IMR-90 (cell line): ENCODE measurements around the gene KLHL29. TPM values are rescaled to one million over a fixed set of nuclear protein-coding genes. Genes with fewer than 3 reads are reported as not detected.

Experiments used
- ATAC-seq: fragments of 200-7000 bp; cut with Tn5 transposase; 2 replicates; pipeline ENCODE4 v1.9.1; 2020; ENCODE audit warnings: low read depth, mild to moderate bottlenecking, moderate library complexity
- BruUV-seq: library from RNA; stranded (reverse); fragments of 400-500 nt; replicated peaks from 2 replicates; lab custom pipeline; 2021; lab: Mats Ljungman, UMichigan
- CTCF ChIA-PET: fragments of 300-600 bp; formaldehyde crosslinking; extraction: SDS; loops from one replicate; lab custom pipeline; 2021; ENCODE audit warnings: antibody characterized with exemption; lab: Yijun Ruan, JAX
- POLR2A ChIA-PET: fragments of 300-600 bp; sonication (Branson Sonifier 250); formaldehyde crosslinking; loops from one replicate; lab custom pipeline; 2022; ENCODE audit warnings: antibody characterized with exemption; ENCODE audit not compliant: unreplicated experiment; lab: Charles Lee
- DNase-seq: peaks from one replicate; pipeline ENCODE4 v3.0.0; 2013
- H2AFZ ChIP-seq: replicated peaks from 2 replicates; pipeline ENCODE3; 2013; ENCODE audit warnings: low read length, mild to moderate bottlenecking; ENCODE audit not compliant: poor library complexity
- H2AK5ac ChIP-seq: 2 replicates; pipeline ENCODE4 v1.6.1; 2013; ENCODE audit warnings: low read depth, low read length, inconsistent platforms
- H2AK9ac ChIP-seq: replicated peaks from 2 replicates; pipeline ENCODE3; 2013; ENCODE audit warnings: mild to moderate bottlenecking, low read depth, low read length, moderate library complexity; ENCODE audit not compliant: poor library complexity
- H2BK120ac ChIP-seq: 2 replicates; pipeline ENCODE4 v1.6.1; 2013; ENCODE audit warnings: low read depth, low read length, inconsistent platforms
- H2BK15ac ChIP-seq: 3 replicates; pipeline ENCODE4 v1.6.1; 2013; ENCODE audit warnings: low read depth, low read length, inconsistent platforms
- H2BK20ac ChIP-seq: 2 replicates; pipeline ENCODE4 v1.6.1; 2013; ENCODE audit warnings: low read depth, mild to moderate bottlenecking, inconsistent platforms, low read length, moderate library complexity
- H2BK5ac ChIP-seq: 2 replicates; pipeline ENCODE4 v1.6.1; 2013; ENCODE audit warnings: mild to moderate bottlenecking, low read depth, low read length, inconsistent platforms; ENCODE audit not compliant: poor library complexity, severe bottlenecking
- H3K14ac ChIP-seq: replicated peaks from 2 replicates; pipeline ENCODE4 v1.6.1; 2013; ENCODE audit warnings: low read depth, low read length, inconsistent platforms
- H3K18ac ChIP-seq: 2 replicates; pipeline ENCODE4 v1.6.1; 2013; ENCODE audit warnings: low read depth, low read length, control low read depth
- H3K23ac ChIP-seq: 2 replicates; pipeline ENCODE4 v1.6.1; 2013; ENCODE audit warnings: low read depth, low read length, inconsistent platforms
- H3K27ac ChIP-seq: 2 replicates; pipeline ENCODE4 v1.5.1; 2013; ENCODE audit warnings: mild to moderate bottlenecking, control low read depth, low read length; ENCODE audit not compliant: insufficient read depth
- H3K27me3 ChIP-seq: 2 replicates; pipeline ENCODE4 v1.6.1; 2013; ENCODE audit warnings: low read length; ENCODE audit not compliant: control insufficient read depth, insufficient read depth
- H3K36me3 ChIP-seq: 2 replicates; pipeline ENCODE4 v1.6.1; 2013; ENCODE audit warnings: low read length, mixed read lengths; ENCODE audit not compliant: control insufficient read depth, insufficient read depth
- H3K4ac ChIP-seq: 2 replicates; pipeline ENCODE4 v1.6.1; 2013; ENCODE audit warnings: low read depth, low read length, inconsistent platforms
- H3K4me1 ChIP-seq: 2 replicates; pipeline ENCODE4 v1.6.1; 2013; ENCODE audit warnings: low read length, mixed read lengths; ENCODE audit not compliant: control insufficient read depth, insufficient read depth
- H3K4me2 ChIP-seq: 2 replicates; pipeline ENCODE4 v1.6.1; 2013; ENCODE audit warnings: low read depth, mild to moderate bottlenecking, control low read depth, low read length, moderate library complexity
- H3K4me3 ChIP-seq: 2 replicates; pipeline ENCODE4 v1.5.1; 2013; ENCODE audit warnings: low read depth, mild to moderate bottlenecking, control low read depth, low read length, moderate library complexity; ENCODE audit not compliant: insufficient read depth
- H3K56ac ChIP-seq: 2 replicates; pipeline ENCODE4 v1.6.1; 2013; ENCODE audit warnings: low read length, inconsistent platforms; ENCODE audit not compliant: insufficient read depth; ENCODE audit errors: extremely low read depth
- H3K79me1 ChIP-seq, 2 experiments: 2 replicates each; pipeline ENCODE4 v1.6.1; 2013; ENCODE audit warnings: low read length in 2 of 2, inconsistent platforms in 1 of 2, low read depth in 1 of 2
- H3K9ac ChIP-seq: 2 replicates; pipeline ENCODE4 v1.6.1; 2013; ENCODE audit warnings: low read depth, low read length, control low read depth
- H3K9me1 ChIP-seq: 2 replicates; pipeline ENCODE4 v1.6.1; 2013; ENCODE audit warnings: low read length, inconsistent platforms; ENCODE audit not compliant: insufficient read depth
- H3K9me3 ChIP-seq: 2 replicates; pipeline ENCODE4 v1.6.1; 2013; ENCODE audit warnings: low read length; ENCODE audit not compliant: control insufficient read depth, insufficient read depth
- H4K20me1 ChIP-seq: 2 replicates; pipeline ENCODE4 v1.6.1; 2013; ENCODE audit warnings: low read length, inconsistent platforms; ENCODE audit not compliant: insufficient read depth
- H4K5ac ChIP-seq: 2 replicates; pipeline ENCODE4 v1.6.1; 2013; ENCODE audit warnings: mild to moderate bottlenecking, low read depth, low read length, control low read depth
- H4K8ac ChIP-seq, 2 experiments: 2 replicates each; pipeline ENCODE4 v1.6.1; 2013; ENCODE audit warnings: low read depth in 2 of 2, low read length in 2 of 2, control low read depth in 1 of 2, inconsistent platforms in 1 of 2
- H4K91ac ChIP-seq: 2 replicates; pipeline ENCODE4 v1.6.1; 2013; ENCODE audit warnings: low read depth, low read length, inconsistent platforms; ENCODE audit not compliant: insufficient read depth
- ELK1 ChIP-seq: fragments of 150-350 bp; IDR thresholded peaks from 2 replicates; pipeline ENCODE4 v1.6.1; 2016; ENCODE audit warnings: low read depth, mild to moderate bottlenecking, low read length, moderate library complexity, borderline replicate concordance
- MAFK ChIP-seq: IDR thresholded peaks from 2 replicates; pipeline ENCODE4 v1.6.1; 2012; ENCODE audit warnings: low read depth, low read length, improper control_type of control experiment
- NFE2L2 ChIP-seq: fragments of 150-350 bp; IDR thresholded peaks from 2 replicates; pipeline ENCODE4 v1.6.1; 2016; ENCODE audit warnings: low read depth, mild to moderate bottlenecking, low read length
- RAD21 ChIP-seq: IDR thresholded peaks from 2 replicates; pipeline ENCODE4 v1.6.1; 2012; ENCODE audit warnings: low read length, improper control_type of control experiment
- SMC3 ChIP-seq: fragments of 150-350 bp; IDR thresholded peaks from 2 replicates; pipeline ENCODE4 v1.6.1; 2016; ENCODE audit warnings: low read depth, mild to moderate bottlenecking, antibody characterized with exemption, low read length, moderate library complexity
- WGBS, 2 experiments: methylation state at CpG; one replicate each; pipeline versions ENCODE4 v1.1.5 to v1.1.7; 2013; ENCODE audit warnings: missing lambda C conversion rate in 2 of 2; ENCODE audit not compliant: insufficient read length in 1 of 2; ENCODE audit errors: extremely low coverage in 2 of 2; 5-methylcytosine and 5-hydroxymethylcytosine counted together
- dilution Hi-C: fragments of 300-500 bp; cut with HindIII; formaldehyde crosslinking; loops from one replicate; pipeline ENCODE4 v1.14.3; 2018; ENCODE audit warnings: low sequenced_read_pairs; ENCODE audit not compliant: unreplicated experiment
- in situ Hi-C: fragments of 300-500 bp; cut with MboI; formaldehyde crosslinking; loops from 3 replicates; pipeline ENCODE4 v1.14.3; 2019; ENCODE audit warnings: low sequenced_read_pairs, inconsistent platforms, mixed read lengths
- intact Hi-C: fragments of 100-400 bp; cut with micrococcal nuclease; formaldehyde crosslinking; loops from 2 replicates; pipeline ENCODE4 v1.10.0; 2022
- polyA plus RNA-seq, 3 experiments: library from polyadenylated mRNA; depleted of rRNA; stranded (reverse); fragments of >200 nt; gene quantifications; 2 replicates each; pipeline ENCODE4 v1.2.3, GENCODE V29; 2012; ENCODE audit warnings: low replicate concordance in 1 of 3
- total RNA-seq: library from RNA; depleted of rRNA; stranded (reverse); fragments of >200 nt; gene quantifications from 2 replicates; pipeline ENCODE4 v1.2.3, GENCODE V29; 2012
- TF ChIP-seq, protein P1 (sequence below): fragments of 150-350 bp; IDR thresholded peaks from 2 replicates; pipeline ENCODE4 v1.6.1; 2017; ENCODE audit warnings: mild to moderate bottlenecking, antibody characterized with exemption, low read length, low read depth

KLHL29 gene
- total and polyA plus RNA-seq, 2 of the 4 experiments (the other 2 are of a cell fraction): 2.0 to 8.0 TPM

GRCh38 chr2:23599667-23600066 lies 214.7 kb downstream of the KLHL29 start:
- no peak overlapping the region for H3K4me3 ChIP-seq
- H2BK20ac ChIP-seq: no peak overlapping the region
- no peak overlapping the region for H2AFZ ChIP-seq
- H4K5ac ChIP-seq: no peak overlapping the region
- no peak overlapping the region for H2BK5ac ChIP-seq
- H4K91ac ChIP-seq: no peak overlapping the region
- intact Hi-C loops (no loop called here), dilution Hi-C loops (no loop called here), in situ Hi-C loops (no loop called here)
- H2BK15ac ChIP-seq: no peak overlapping the region
- no peaks in the 10 kb centered on the region for H3K9me3 ChIP-seq
- DNase-seq (no peak), ATAC-seq (no peak)
- 83% methylated on average over 2 of the region's 10 CpGs; no CpG with 5 or more reads in 1 of the 2 experiments for WGBS, 2 experiments
- H3K14ac ChIP-seq: no peak overlapping the region
- no peak overlapping the region for H3K56ac ChIP-seq
- H3K18ac ChIP-seq: no peak overlapping the region
- H2AK9ac ChIP-seq: no peak overlapping the region
- H3K36me3 ChIP-seq: no peaks in the 10 kb centered on the region
- H4K8ac ChIP-seq: no peak overlapping the region
- peaks cover 22% of the 10 kb centered on the region for H3K9me1 ChIP-seq
- H2BK120ac ChIP-seq: no peak overlapping the region
- no peak overlapping the region for H3K23ac ChIP-seq
- no TSS peak for BruUV-seq
- H3K9ac ChIP-seq: no peak overlapping the region
- no peak overlapping the region for H3K4me2 ChIP-seq
- peaks cover 5 to 15% of the 10 kb centered on the region in 2 experiments; a peak in 2 of 4 replicates for H3K79me1 ChIP-seq
- CTCF ChIA-PET: no interaction called here
- H2AK5ac ChIP-seq: no peak overlapping the region
- peaks cover 18% of the 10 kb centered on the region for H3K4me1 ChIP-seq
- no peaks in the 10 kb centered on the region for H3K27me3 ChIP-seq
- H4K20me1 ChIP-seq: peaks cover 3% of the 10 kb centered on the region; the same call in 1 of the 2 replicates
- no peak for TF ChIP-seq NFE2L2
- no peak for TF ChIP-seq ELK1
- no peak for TF ChIP-seq RAD21
- no peak for TF ChIP-seq MAFK
- TF ChIP-seq, protein P1, sequence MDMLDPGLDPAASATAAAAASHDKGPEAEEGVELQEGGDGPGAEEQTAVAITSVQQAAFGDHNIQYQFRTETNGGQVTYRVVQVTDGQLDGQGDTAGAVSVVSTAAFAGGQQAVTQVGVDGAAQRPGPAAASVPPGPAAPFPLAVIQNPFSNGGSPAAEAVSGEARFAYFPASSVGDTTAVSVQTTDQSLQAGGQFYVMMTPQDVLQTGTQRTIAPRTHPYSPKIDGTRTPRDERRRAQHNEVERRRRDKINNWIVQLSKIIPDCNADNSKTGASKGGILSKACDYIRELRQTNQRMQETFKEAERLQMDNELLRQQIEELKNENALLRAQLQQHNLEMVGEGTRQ: no peak
- TF ChIP-seq SMC3: no peak
- no peak overlapping the region for H3K4ac ChIP-seq
- no peak overlapping the region for H3K27ac ChIP-seq
- POLR2A ChIA-PET: no interaction called here
